GM21786 (cell line): Measurements from ENCODE around the gene BCL7B.
"Not testable (repeated sequence)": the region's sequence is repeated elsewhere in the genome, so short reads cannot be mapped to it uniquely, and the experiment has no call there.

Experiments used
- ATAC-seq: cut with Tn5 transposase; IDR thresholded peaks from one replicate; pipeline ENCODE4 v1.9.1; 2021; ENCODE audit not compliant: unreplicated experiment

Gene BCL7B

DNA sequence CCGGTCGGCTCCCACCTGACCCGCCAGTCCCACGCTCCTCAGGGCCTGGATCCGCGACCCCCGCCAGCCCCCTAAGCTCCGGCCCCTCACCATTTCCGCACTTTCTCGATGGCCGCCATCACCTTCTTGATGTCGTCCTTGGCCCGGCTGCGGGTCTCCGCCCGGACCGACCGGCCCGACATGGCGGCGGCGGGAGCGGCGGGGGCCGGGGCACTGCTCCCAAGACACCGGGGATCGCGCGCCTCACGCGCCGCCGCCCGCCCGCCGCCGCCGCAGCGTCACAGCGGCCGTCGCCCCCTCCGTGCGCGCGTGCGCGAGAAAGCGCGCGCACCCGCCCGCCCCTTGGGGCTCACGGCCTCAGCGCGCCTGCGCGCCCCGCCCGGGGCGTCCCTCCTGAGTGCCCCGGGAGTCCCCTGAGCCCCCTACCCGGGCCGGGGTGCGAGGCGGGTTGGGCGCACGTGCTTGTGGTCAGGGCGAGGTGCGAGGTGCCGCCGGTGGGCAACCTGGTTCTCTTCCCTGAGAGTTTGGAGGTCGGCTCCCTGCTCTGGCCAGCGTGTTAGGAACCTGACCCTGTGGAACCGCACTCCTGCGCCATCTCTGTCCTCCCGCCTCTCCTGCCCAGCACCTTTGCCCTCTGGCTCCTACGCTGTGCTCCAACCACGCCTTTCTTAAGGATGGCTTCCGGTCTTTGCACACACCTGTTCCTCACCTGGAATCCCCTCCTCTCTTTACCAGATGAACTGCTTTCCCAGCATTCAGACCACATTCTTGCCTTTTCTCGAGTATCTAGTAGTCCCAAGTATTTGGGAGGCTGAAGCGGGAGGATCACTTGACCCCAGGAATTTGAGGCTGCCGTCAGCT, at the start of gene BCL7B:
BCL7B (minus strand) TSS at position 294 of the 861 bp plus-strand sequence; CDS start at position 182, 112 bp downstream.
- ATAC-seq: peak; percentile 31

DNA sequence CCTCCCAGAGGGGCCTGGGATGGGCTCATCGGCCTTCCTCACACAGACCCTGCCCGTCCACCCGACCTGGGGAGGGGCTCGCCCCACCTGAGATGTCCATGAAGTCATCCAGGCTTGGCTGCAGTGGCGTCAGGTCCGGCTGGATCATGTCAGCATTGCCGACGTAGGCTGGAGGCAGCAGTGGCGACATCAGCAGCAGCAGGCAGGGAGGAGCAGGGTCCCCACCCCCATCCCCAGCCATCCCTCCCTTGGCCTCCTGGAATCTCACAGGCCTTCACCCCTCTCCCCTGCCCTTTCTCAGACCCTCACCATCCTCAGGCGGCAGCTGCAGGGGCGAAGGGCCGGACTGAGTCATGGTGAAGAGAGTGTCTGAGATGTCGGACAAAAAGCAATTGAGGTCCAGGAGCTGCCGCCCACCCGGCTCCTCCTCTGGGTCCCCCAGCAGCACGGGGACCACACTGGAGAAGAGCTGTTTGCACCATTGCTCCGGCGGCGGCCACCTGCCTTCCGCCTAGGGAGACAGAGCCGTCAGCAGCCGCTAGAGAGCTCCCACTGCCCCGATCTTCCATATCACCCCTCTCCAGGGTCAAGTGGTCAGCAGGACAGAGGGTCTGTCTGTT, 48.2 kb upstream of the BCL7B start:
- no peak for ATAC-seq

DNA sequence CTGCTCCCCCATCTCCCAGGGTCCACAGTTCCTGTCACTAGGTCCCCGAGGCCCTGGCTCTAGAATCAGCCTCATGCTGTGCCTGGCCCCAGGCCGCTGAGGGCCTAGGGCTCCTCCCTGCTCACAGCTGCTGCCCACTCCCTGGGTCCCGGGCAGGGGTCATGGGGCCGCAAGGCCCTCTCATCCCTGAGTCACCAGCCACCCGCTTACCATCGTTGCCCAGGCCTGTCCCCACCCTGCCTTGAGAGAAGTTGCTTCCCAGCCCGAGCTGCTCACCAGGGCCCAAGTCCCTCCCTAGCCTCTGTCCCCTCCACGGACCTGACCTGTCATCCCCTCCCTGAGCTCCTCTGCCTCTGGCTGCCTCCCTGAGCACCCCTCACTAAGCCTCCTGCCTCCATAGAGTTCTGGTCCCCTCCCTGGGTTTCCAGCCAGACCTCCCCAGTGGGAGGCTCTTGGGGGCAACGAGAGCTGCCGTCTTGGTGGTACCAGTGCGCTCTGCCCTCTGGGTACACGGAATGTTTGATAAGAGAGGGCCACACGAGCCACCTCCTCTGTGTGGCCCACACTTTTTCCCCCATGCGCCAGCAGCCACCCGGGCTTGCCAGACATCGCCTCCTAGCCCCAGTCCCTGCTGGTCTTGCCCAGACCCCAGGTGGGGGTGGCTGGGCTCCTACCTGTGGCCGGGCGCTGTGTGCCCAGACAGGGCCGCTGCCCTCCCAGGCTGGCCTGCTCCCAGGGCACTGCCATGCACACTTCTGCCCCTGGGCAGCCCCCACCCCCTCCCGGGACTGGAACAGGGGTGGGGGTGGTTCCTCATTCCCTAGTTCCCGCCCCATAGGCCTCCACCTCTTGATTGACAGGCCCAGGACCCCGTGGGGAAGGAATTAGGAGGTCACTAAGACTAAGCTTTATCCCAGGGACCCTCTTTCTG, 45.5 kb upstream of the BCL7B start:
- no peak for ATAC-seq

DNA sequence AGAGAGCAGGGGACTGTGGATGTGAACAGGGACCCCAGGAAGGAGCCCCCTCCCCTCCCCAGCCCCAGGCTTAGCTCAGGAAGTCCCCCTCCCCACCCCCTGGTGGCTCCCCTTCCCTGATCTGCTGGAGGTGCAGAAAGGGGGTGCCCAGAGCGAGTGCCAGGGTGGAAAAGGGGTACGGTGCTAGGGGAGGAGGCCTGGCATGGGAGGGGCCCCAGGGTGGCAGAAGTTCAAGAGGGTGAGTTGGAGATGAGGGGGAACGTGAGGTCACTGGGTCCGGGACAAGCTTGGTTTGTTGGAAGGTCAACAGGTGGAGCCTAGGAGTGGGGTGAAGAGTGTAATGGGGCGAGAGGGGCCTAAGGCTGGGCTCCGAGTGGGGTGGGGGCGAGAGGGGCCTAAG, 42.4 kb upstream of the BCL7B start:
- no peak for ATAC-seq

DNA sequence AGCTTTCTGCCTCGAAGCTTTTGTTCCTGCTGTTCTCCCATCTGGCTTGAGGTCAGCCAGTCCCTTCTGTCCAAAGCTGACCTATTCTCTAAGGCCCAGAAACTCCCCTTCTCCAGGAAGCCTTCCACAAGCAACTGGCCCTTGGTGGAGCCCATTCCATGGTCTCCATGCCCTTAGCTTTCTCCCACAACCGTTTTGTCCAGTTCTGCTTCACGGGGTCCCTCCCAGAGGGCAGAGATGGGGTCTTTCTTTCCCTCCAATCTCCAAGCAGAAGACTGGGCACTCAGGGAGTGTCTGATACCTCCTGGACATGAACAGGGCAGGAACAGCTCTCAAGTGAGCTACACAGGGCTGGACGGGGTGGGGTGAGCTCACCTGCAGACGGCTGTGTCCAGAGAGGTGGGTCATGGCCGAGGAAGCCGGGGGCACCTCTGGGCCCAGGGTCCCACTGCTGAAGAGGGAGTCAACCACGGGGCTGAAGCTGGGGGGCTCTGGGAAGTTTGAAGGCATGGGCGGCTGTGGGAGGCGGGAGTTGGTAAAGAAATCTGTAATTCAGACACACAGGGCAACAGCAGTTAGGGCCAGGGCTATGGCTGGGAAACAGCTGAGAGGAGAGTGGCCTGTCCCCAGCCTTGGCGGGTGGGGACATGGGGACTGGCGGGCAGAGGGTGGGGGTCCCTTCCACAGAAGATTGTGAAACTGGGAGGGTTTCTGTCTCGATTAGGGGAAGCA, 41.8 kb upstream of the BCL7B start:
- ATAC-seq: no peak

DNA sequence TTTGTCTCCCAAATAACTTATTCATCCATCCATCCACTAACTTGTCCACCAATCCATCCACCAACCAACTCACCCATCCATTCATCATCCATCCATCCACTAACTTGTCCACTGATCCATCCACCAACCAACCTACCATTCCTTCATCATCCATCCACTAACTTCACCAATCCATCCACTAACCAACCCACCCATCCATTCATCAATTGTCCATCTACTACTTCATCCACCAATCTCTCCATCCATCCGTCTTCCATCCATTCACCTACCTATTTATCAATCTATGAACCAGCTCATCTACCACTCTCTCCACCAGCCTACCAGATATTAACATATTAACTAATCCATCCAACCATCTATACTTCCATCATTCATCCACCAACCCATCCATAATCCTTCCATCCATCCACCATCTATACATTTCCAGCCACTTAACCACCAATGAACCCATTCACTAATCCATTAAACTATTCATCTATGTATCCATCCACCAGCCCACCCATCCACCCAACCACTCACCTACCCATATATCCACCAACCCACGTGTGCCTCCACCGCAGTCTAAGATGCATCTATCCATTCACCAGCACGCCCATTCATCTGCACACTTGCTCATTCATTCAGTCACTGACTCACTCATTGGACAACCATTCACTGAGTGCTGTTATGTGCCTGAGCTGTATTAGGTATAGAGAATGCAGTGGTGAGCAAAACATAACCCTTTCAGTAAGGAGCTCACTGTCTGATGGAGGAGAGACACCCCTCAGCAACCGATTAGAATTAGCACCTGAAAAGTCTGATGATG, 40.7 kb upstream of the BCL7B start:
- no peak for ATAC-seq

DNA sequence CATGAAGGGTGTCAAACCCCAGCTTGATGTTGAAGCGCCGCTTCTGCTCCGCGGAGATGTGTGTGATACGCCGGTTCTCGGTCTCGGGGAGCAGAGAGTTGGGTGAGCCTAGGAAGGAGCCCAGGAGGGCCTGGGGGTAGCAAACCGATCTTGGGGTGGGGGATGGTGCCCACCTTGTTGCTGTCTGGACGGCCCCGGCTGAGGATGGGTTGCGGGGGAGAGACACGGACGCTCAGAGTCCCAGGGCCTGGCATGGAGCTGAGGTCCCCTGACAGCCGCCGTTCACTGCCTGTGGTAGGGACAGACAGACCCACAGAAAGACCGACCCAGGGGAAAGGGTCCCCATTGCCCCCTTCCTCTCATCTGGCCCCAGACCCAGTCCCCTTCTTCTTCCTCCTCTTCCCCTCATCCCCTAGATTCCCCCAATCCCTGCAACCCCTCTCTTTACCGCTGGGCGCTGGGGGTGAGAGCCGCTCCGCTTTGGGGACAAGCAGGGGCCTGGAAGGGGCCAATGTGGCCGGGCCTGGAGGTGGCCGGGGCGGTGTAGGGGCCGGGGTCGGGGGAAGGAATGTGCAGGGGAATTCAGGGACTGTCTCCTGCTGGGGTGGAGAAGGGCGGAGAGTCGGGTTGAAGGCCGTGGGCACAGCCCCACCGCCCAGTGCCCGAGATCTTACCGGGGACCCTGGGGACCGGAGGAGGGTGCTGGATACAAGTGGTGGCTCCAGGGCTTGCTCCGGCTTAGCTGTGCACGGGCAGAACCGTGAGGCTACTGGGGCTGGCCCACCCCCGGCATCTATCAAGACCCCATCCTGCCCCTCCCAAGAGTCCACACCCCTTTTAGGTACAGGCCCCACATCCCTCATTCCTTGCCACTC, 38.9 kb upstream of the BCL7B start:
- no peak for ATAC-seq

DNA sequence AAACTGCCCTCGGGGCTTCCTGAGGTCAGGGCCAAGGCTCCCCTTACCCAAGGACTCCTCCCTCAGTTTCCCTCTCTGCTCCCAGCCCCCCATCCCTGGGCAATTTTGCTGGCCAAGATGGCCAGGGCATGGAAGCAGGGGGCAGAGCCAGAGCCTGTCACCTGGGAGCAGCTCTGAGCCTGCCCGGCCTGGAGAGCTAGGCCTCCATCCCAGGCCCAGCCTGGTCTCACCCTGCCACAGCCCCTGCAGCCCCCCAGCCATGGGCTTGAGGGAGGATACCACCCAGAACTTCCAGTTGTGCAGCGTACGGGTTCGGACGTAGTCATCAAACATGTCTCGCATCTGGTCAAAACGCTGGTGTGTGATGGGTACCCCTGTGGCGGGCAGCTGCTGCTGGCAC, 37.9 kb upstream of the BCL7B start:
- no peak for ATAC-seq

DNA sequence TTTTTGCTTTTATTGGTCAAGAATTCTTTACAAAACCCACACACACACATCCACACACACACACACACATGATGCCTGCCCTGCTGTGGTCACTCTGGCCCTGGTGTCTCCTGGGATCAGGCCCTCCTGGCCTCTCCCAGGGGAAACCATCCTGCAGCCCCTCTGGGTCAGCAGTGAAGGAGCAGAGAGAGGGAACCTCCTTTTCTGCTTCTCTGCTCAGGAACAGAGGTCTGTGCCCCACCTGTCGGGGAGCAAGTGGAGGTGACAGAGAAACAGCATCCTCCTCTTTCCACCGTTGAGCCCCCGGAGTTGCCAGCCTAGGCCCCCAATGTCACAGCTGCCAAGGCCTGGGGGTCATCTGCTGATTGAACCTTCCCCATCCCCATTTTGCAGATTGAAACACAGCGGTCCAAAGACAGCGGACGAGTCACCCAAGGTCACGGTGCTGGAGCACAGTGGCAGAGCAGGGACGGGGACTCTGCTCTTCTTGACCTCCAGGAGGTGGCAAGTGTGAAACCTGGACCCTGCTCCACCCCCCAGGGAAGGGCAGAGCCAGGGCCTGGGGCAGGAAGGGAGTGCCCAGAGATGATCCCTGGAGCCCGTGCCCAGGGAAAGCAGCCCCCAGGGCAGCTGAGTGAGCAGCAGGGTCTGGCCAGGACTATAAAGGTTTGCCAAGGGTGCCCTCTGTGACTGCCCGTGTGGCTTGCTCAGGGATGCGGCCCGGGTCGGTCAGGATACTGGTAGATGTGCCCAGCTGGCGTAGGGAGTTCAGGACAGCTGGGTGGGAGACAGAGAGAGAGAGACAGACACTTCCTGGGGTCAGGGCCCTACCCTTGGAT, 35.9 kb upstream of the BCL7B start:
- no peak for ATAC-seq

DNA sequence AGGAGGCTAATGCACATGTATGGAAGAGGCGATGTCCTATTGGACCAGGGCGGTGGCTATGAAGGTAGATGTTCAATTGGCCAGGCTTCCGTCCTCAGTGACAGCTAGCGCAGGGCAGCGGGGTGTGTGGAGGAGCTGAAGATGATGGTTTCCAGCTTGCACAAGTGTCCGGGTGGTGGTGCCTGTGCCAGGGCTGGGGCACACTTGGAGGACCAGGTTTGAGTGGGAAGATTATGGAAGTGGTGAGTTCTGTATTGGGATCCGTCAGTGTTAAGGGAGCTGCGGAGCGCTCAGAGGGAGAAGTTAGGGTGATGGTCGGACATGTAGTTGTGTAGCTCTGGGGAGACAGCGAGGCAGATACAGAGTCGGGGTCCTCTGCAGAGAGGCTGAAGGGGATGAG, 29.4 kb upstream of the BCL7B start:
- ATAC-seq: no peak

DNA sequence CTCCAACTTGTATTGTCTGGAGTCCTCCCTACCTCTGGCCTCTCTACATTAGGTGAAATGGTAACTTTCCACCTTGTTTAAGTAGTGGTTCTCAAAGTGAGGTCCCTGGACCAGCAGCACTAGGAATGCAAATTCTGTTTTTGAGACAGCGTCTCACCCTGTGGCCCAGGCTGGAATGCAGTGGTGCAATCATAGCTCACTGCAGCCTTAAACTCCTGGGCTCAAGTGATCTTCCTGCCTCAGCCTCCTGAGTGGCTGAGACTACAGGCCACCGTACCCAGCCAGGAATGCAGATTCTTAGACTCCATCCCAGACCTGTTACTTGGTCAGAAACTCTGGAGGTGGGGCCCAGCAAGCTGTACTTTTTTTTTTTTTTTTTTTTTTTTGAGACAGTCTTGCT, 27.7 kb upstream of the BCL7B start:
- ATAC-seq: no peak

DNA sequence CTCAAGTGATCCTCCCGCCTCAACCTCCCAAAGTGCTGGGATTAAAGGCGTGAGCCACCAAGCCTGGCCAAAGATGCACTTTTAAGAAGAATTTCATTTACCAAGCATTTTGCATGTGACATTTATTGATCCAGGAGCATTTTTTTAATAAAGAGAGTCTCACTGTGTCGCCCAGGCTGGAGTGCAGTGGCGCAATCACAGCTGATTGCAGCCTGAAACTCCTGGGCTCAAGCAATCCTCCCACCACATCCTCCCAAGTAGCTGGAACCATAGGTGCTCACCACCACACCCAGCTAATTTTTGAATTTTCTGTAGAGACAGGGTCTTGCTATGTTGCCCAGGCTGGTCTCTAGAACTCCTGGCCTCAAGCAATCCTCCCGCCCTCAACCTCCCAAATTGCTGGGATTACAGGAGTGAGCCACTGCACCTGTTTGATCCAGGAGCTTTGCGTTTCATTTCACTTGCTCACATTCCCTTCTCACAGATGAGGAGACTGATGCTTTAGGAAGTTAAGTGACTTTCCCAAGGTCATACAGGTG, 25.2 kb upstream of the BCL7B start:
- no peak for ATAC-seq

DNA sequence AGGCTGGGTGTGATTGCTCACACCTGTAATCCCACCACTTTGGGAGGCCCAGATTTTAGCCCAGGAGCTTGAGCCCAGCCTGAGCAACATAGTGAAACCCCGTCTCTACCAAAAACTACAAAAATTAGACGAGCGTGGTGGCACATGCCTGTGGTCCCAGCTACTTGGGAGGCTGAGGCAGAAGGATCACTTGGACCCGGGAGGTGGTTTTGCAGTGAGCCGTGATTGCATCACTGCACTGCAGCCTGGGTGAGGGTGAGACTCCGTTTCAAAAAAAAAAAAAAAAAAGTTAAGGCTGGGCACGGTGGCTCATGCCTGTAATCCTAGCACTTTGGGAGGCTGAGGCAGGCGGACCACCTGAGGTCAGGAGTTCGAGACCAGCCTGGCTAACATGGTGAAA, 23.5 kb upstream of the BCL7B start:
- ATAC-seq: not testable (repeated sequence)

DNA sequence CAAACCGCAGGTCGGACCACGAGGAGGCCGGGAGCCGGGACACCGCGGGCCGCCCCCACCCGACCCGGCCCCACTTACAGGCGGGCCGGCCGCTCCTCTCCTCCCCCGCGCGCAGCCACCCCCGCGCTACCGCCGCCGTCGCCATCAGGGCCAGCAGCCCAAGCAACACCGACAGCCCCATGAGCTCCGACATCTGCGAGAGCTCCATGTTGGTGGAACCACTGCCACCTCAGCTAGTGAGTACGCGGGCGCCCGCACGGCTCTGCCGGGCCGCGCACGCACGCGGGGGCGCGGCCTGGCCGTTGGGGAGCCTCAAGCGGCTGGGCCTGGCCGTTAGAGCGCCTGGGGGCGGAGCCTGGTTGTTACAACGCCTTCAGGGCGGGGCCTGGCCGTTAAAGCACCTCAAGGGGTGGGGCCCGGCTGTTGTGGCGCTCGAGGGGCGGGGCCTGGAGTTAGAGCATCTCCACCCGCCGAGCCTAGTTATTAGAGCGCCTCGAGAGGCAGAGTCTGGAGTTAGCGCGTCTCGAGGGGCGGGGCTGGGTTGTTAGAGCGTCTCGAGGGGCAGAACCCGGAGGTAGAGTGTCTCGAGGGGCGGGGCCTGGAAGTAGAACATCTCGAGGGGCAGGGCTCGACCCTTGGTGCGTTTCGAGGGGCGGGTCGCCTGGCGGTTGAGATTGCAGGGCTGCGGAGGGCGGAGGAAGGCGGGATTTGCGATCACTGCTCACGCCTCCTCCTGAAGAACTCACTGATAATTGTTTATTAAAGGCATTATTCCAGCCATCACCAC, 21.0 kb upstream of the BCL7B start, which contains the start of gene TBL2:
TBL2 (minus strand) TSS at position 238 of the 787 bp plus-strand sequence; CDS start at position 208, 30 bp downstream.
- ATAC-seq: peak; percentile 90

DNA sequence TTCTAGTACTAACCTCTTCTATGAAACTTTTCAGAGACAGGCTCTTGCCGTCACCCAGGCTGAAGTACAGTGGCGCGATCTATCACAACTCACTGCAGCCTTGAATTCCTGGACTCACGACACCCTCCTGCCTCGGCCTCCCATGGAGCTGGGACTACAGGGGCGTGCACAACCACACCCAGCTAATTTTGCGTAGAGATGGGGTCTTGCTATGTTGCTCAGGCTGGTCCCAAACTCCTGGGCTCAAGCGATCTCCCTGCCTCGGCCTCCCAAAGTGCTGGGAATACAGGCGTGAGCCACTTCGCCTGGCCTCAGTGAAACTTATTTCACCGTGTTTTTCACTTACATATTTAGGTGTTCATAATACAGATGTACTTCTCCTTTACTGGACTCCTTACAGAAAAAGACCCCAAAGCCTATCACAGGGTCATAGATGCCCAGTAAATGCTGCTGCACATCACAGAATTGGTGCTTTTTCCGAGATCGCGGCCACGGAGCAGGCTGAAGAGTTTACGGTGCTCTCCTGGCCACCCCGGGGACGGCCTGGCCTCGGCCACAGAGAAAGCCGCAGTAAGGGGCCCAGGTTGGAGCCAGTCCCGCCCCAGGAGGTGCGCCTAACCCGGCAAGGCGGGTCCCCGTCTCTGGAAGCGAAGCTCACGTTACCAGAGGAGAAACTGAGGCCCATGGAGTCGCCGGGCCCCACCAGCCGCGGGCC, 20.3 kb upstream of the BCL7B start:
- ATAC-seq: no peak

DNA sequence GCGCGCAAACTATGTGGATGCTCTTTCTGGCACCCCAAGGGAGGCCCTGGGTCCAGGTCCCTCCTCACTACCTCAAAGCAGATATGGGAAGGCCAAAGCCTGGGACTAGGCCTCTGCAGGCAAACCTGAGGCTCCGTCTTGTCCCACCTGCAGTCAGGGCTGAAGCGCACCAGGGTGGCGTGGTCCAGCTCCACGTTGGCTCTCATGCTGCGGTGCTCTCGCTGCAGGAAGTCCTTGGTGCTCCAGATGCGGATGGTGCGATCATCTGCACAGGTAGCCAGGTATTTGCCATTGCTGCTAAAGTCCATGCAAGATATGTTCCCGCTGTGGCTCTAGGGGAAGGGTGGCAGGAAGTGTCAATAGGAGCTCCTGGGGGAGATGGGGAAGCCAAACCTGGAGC, 16.3 kb upstream of the BCL7B start:
- no peak for ATAC-seq
